ENCODE data around the gene GIGYF2.
"Not testable (repeated sequence)": the region's sequence is repeated elsewhere in the genome, so short reads cannot be mapped to it uniquely, and the experiment has no call there.

Gene GIGYF2

DNA sequence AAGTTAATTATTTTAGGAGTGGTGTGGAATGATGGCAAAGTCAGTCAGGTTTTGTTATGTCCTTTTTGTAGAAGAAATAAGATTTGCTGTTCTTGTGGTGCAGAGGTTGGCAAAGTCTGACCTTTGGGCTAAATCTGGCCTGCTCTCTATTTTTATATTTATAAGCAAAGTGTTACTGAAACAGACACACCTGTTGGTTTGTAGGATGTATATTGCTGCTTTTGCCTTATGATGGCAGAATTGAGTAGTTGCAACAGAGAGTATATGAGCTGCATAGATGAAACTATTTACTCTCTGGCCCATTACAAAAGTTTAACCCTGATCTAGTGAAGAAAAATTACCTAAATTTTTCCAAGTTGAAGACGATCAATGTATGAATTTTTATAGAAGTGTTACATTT lies 113.3 kb downstream of the GIGYF2 start:
- no peak for DNase-seq (ENCODE audit: low spot score)

DNA sequence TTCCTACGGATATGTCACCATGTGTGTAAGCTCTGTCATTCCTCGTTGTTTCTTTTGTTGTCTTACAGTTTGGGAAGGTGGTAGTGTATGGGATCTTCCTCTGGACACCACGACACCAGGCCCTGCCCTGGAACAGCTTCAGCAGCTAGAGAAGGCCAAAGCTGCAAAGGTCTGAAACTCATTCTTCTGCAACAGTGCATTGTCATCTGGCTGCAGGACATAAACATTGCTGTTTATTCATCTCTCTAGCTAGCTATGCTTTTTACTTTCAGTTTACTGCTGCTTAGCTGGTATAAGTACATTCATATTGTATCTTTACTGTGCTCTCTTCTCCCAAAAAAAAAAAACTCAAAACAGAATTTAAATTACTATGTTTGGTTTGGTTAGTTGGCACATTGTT lies 118.4 kb downstream of the GIGYF2 start:
- DNase-seq (ENCODE audit: low spot score) = no peak

DNA sequence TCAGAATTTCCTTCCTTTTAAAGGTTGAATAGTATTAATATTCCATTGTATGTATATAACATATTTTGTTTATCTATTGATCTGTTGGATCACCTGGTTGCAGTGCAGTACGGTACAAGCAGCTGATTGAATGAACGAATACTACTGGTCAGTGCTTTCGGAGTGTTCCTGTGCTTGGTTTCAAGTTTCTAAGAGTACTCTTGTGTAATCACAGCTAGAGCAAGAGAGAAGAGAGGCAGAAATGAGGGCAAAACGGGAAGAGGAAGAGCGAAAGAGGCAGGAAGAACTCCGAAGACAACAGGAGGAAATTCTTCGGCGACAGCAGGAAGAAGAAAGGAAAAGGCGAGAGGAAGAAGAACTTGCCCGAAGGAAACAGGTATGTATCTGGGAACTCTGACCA lies 119.5 kb downstream of the GIGYF2 start:
- no peak for DNase-seq (ENCODE audit: low spot score)

GRCh38 chr2:232817756-232818155 lies 120.6 kb downstream of the GIGYF2 start:
- DNase-seq (ENCODE audit: low spot score) = no peak

DNA sequence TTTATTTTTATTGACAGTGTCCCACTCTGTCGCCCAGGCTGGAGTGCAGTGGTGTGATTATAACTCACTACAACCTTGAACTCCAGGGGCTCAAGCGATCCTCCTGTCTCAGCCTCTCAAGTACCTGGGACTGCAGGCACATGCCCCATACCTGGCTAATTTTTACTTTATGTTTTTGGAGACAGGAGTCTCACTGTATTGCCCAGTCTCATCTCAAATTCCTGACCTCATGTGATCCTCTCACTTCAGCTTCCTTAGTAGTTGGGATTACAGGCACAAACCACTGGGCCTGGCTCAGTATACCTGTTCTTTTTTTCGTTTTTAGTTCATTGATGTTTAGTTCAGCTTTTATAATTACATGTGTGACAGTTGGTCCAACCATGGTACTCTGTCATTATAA lies 132.9 kb downstream of the GIGYF2 start:
- no peak for DNase-seq (ENCODE audit: low spot score)

DNA sequence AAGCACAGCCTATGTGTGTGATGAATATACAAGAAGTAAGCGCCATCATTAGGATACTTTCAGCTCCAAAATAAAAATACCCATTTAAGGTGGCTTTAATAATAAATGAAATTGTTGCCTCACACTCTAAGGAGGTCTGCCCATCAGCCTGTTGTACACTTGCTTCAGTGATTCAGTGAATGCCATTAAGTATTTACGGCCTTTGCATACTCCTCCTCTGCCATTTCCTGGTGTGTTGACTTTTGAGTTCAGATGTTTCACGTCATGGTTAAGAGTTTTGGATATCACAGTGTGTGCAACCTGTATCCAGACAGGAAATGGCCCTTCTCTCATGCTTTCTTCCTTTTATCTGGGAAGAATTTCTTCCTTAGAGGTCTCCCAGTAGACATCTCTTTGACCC lies 134.4 kb downstream of the GIGYF2 start:
- no peak for DNase-seq (ENCODE audit: low spot score)

GRCh38 chr2:232833830-232834229 lies 136.7 kb downstream of the GIGYF2 start:
- peak; percentile 45 for DNase-seq (ENCODE audit: low spot score)

DNA sequence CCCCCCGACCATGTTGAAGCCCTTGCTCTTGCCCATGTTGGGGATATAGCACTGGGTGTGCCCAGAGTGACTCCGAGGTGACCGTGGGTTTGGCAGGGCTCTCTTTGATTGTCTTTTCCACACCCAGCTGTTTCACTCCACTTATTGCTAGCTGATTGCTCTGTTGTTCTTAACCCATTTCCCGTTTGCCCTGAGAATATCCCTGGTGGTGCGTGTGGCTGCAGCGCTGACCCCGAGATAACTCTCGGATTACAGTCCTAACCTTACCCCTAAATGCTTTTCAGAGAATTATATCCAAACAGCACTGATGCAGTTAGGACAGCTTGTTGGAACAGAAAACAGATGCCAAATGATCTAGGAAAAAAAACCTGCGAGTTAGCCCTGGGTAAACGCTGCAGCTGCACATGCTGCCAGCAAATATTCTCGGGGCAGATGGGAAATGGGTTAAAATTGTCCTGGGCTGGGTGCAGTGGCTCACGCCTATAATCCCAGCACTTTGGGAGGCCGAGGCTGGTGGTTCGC lies 138.6 kb downstream of the GIGYF2 start:
- DNase-seq (ENCODE audit: low spot score) = no peak

DNA sequence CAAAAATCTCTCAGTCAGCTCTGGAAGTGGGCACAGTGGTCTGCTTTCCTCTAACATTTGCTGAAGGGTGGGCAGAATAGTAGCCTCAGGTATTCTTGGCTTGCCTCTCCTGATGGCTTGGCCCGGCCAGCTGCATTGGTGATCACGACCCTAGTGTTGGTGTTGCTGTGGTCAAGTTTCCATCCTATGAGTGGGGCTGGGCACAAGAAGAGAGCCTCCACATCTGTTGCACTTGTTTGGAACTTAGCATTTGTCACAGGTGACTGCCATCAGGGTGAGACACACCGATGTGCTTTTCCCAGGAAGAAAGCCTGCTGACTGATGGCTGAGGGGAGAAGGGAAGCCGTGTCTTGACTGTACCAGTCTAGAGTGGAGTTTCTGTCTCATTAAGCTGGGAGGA lies 139.8 kb downstream of the GIGYF2 start:
- DNase-seq (ENCODE audit: low spot score) = no peak

GRCh38 chr2:232838406-232838874 lies 141.3 kb downstream of the GIGYF2 start:
- no peak for DNase-seq (ENCODE audit: low spot score)

DNA sequence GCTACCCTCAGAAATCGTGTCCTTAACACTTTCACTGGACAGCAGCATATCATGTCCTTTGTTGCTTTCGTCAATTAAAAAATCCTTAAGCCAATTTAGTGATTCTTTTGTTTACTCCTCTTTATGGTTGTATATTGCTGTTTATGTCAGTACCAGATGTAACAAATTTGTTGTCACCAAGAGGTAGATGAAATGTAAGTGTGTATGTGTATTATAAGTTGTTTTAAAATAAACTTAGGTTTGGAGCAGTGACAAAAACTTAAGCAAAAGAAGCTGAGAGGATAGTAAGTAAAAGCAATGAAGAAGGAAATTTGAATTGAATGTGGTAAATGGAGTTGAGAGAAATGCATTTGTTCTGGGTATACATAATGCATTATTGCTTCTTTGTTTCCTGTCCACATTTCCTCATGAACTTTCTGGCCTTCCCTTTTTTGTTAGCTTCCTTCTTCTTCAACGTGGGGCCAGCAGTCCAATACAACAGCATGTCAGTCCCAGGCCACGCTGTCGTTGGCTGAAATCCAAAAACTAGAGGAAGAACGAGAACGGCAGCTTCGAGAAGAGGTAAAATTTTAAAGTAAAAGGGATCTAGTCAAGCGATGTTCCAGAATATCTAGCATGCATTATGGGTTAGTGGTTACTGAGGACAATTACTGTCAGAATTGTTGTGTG lies 142.4 kb downstream of the GIGYF2 start:
- DNase-seq (ENCODE audit: low spot score) = peak; percentile 79

DNA sequence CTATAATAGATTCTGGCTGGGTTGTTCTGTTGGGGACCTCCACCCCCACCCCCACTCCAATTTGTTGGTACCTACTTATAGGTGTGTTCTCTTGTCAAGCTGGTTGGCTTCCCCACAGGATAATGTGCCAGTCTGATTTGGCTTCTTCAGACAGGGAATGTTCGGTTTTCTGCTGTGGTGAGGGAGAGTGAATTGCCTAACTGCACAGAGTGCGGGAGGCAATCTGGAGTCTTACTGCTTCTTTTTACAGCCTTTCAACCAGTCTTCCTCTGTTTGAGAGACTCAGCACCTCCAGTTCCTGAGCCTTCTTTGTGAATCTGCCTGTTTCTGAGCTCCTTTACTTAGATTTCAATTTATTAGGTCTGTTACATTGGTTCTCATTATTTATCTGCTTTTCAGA lies 145.6 kb downstream of the GIGYF2 start:
- peak; percentile 41 for DNase-seq (ENCODE audit: low spot score)

DNA sequence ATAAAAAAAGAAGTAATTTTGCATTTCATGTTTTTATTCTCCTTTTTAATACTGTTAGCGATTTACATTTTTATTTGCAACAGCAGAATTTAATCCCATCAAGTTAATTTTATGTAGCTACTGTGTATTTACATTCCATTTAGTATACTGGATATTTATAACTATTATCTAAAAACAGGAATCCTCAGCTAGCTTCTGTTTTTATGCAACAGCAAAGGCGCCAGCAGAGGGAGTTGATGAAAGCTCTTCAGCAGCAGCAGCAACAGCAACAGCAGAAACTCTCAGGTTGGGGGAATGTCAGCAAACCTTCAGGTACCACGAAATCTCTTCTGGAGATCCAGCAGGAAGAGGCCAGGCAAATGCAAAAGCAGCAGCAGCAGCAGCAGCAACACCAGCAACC lies 146.7 kb downstream of the GIGYF2 start:
- peak; percentile 48 for DNase-seq (ENCODE audit: low spot score)

DNA sequence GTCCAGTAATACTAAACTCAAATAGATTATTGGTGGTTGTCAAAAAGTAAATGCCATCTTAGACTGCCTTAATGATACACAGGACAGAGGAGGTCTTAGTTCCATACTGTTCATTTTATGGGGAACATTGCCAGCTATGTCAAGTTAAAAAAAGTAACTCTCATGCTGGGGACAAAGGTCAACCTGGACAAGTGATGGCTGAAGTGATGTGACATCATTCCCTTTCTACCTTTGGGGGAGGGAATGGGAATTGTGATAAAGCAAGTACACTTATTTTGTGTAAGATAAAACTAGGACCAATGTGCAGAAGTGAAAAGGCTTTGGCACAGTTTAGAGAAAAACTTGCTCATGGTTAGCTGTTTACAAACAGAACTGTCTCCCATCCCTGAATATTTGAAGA lies 148.9 kb downstream of the GIGYF2 start:
- DNase-seq (ENCODE audit: low spot score) = no peak

DNA sequence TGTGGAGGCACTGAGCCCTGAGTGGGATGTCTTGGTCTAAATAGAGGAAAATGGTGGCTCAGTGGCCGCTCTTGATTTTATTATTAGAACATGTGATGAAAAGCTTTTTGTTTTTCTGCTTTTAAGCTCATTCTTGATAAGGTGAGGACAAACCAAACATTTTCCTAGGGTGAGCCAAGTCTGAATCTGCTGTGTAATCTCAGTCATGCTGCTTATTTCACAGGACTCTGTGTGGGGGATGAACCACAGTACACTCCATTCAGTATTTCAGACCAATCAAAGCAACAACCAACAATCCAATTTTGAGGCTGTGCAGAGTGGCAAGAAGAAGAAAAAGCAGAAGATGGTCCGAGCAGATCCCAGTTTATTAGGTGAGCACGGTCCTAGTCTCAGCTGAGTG lies 152.9 kb downstream of the GIGYF2 start:
- DNase-seq (ENCODE audit: low spot score) = peak; percentile 28

DNA sequence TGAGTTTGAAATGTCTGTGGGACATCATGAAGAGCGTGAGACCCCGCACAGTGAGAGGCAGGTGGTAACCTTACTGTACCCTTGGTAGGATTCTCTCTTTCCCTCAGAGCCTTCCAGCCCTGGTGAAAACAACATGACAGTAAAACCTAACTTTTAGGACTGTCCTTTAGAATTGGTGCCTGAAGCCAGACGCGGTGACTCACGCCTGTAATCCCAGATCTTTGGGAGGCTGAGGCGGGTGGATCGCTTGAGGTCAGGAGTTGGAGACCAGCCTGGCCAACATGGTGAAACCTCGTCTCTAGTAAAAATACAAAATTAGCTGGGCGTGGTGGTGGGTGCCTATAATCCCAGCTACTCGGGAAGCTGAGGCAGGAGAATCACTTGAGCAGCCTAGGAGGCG lies 154.9 kb downstream of the GIGYF2 start:
- not testable (repeated sequence) for DNase-seq (ENCODE audit: low spot score)

GRCh38 chr2:232852676-232853075 lies 155.5 kb downstream of the GIGYF2 start:
- no peak for DNase-seq (ENCODE audit: low spot score)

DNA sequence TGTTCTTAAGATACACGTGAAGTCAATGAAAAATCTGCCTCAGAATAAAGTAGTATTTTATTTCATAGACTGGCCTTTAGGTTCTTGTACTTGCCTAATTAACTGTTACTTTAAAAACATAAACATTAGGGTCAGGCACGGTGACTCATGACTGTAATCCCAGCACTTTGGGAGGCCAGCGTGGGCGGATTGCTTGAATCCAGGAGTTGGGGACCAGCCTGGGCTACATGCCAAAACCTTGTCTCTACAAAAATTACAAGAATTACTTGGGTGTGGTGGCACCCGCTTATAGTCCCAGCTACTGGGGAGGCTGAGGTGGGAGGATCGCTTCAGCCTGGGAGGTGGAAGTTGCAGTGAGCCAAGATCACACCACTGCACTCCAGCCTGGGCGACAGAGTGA lies 157.0 kb downstream of the GIGYF2 start:
- DNase-seq (ENCODE audit: low spot score) = no peak

GRCh38 chr2:232857158-232857563 lies 160.0 kb downstream of the GIGYF2 start:
- DNase-seq (ENCODE audit: low spot score) = no peak

GRCh38 chr2:232859385-232859916 lies 162.3 kb downstream of the GIGYF2 start:
- DNase-seq (ENCODE audit: low spot score) = no peak

- DNase-seq (ENCODE audit: low spot score) = no peak
Measured at GRCh38 chr2:232860593-232861241, 163.6 kb downstream of the GIGYF2 start.

DNA sequence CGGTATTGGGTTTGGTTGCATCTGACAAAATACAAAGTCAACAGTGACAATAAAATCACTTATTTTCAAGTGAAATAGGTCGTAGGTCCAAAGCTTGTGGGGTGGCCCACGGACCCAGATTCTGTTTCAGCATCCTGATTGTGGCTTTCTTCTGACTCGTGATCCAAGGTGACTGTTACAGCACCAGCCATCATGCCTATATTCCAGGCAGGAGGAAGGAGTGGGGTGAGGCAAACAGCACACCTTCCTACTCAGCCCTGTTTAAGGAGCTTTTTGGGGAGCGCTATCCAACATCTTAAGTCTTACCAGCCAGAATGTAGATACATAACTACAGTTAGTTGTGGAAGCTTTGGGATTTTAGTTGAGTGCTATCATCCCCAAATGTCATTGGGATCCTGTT lies 164.2 kb downstream of the GIGYF2 start:
- DNase-seq (ENCODE audit: low spot score) = no peak

- no peak for DNase-seq (ENCODE audit: low spot score)
Measured at GRCh38 chr2:232863996-232864395, 166.9 kb downstream of the GIGYF2 start.

Measured in Ammon's horn (tissue), 1 donor.